PC-3 (cell line): ENCODE data around the gene VPS51. TPM values are rescaled to one million over a fixed set of nuclear protein-coding genes. Genes with fewer than 3 reads are reported as not detected.

Source experiments
- ATAC-seq: fragments of 200-7000 bp; cut with Tn5 transposase; 2 replicates; pipeline ENCODE4 v1.9.1; 2020; ENCODE audit warnings: mild to moderate bottlenecking, moderate library complexity
- BruUV-seq: library from RNA; stranded (reverse); fragments of 400-500 nt; replicated peaks from 2 replicates; lab custom pipeline; 2021; lab: Mats Ljungman, UMichigan
- CTCF ChIA-PET: fragments of 300-600 bp; sonication (Branson Sonifier 250); formaldehyde crosslinking; loops from one replicate; lab custom pipeline; 2022; ENCODE audit warnings: antibody characterized with exemption; lab: Charles Lee
- POLR2A ChIA-PET: fragments of 300-600 bp; sonication (Branson Sonifier 250); formaldehyde crosslinking; loops from one replicate; lab custom pipeline; 2022; ENCODE audit warnings: antibody characterized with exemption; ENCODE audit not compliant: unreplicated experiment; lab: Charles Lee
- DNase-seq: peaks from one replicate; pipeline ENCODE4 v3.0.0-alpha.2; 2015
- H2AFZ ChIP-seq: fragments of 300-600 bp; sonication (generic); 2 replicates; pipeline ENCODE4 v1.6.0; 2016; ENCODE audit warnings: antibody characterized with exemption, low read length
- H3F3A ChIP-seq: fragments of 300-600 bp; sonication (generic); one replicate; pipeline ENCODE4 v1.6.0; 2017; ENCODE audit warnings: antibody characterized with exemption, low read length, control low read depth, mild to moderate bottlenecking; ENCODE audit not compliant: unreplicated experiment
- H3K27ac ChIP-seq: fragments of 300-600 bp; sonication (generic); 2 replicates; pipeline ENCODE4 v1.5.1; 2016; ENCODE audit warnings: mild to moderate bottlenecking, low read length
- H3K27me3 ChIP-seq: fragments of 300-600 bp; sonication (generic); 2 replicates; pipeline ENCODE4 v1.6.1; 2016; ENCODE audit warnings: low read length, mixed read lengths
- H3K36me3 ChIP-seq: fragments of 300-600 bp; sonication (generic); 2 replicates; pipeline ENCODE4 v1.6.1; 2016; ENCODE audit warnings: low read depth, mixed run types, low read length, mixed read lengths
- H3K4me1 ChIP-seq: fragments of 300-600 bp; sonication (generic); 2 replicates; pipeline ENCODE4 v1.5.1; 2016; ENCODE audit warnings: low read length; ENCODE audit not compliant: insufficient read depth
- H3K4me2 ChIP-seq: fragments of 300-600 bp; sonication (generic); 2 replicates; pipeline ENCODE4 v1.6.0; 2016; ENCODE audit warnings: low read length
- H3K4me3 ChIP-seq: fragments of 300-600 bp; sonication (generic); 2 replicates; pipeline ENCODE4 v1.5.1; 2016; ENCODE audit warnings: mild to moderate bottlenecking, low read length, mixed read lengths
- H3K79me2 ChIP-seq: fragments of 300-600 bp; sonication (generic); 2 replicates; pipeline ENCODE4 v1.6.1; 2017; ENCODE audit warnings: low read length, mixed read lengths
- H3K9ac ChIP-seq: fragments of 300-600 bp; sonication (generic); 2 replicates; pipeline ENCODE4 v1.6.0; 2016; ENCODE audit warnings: mild to moderate bottlenecking, low read length
- H3K9me2 ChIP-seq: fragments of 300-600 bp; sonication (generic); replicated peaks from 2 replicates; pipeline ENCODE4 v1.6.1; 2016; ENCODE audit warnings: mixed run types, low read length, mixed read lengths
- H3K9me3 ChIP-seq: fragments of 300-600 bp; sonication (generic); 2 replicates; pipeline ENCODE4 v1.6.1; 2016; ENCODE audit warnings: low read length, mixed read lengths
- H4K20me1 ChIP-seq: fragments of 300-600 bp; sonication (generic); 2 replicates; pipeline ENCODE4 v1.6.1; 2016; ENCODE audit warnings: low read length, mixed read lengths
- CTCF ChIP-seq: fragments of 300-600 bp; sonication (generic); conservative IDR thresholded peaks from 2 replicates; pipeline ENCODE4 v1.5.1; 2017; ENCODE audit warnings: antibody characterized with exemption, low read depth, mild to moderate bottlenecking, low read length
- EZH2 ChIP-seq: fragments of 300-600 bp; sonication (generic); IDR thresholded peaks from one replicate; pipeline ENCODE4 v1.6.1; 2017; ENCODE audit warnings: antibody characterized with exemption, mild to moderate bottlenecking, low read length; ENCODE audit not compliant: unreplicated experiment
- EZH2phosphoT487 ChIP-seq: fragments of 300-600 bp; sonication (generic); IDR thresholded peaks from 2 replicates; pipeline ENCODE4 v1.6.1; 2018; ENCODE audit warnings: mild to moderate bottlenecking, antibody characterized with exemption, low read length, borderline replicate concordance
- intact Hi-C: fragments of 100-400 bp; cut with micrococcal nuclease; formaldehyde crosslinking; loops from 2 replicates; pipeline ENCODE4 v1.9.0; 2023
- total RNA-seq: library from RNA; depleted of rRNA; stranded (reverse); fragments of >200 nt; gene quantifications from 2 replicates; pipeline ENCODE4 v1.2.3, GENCODE V29; 2014

VPS51 gene
- total RNA-seq, 1 experiment from 2014 or later = 414 TPM

- H3K36me3 ChIP-seq = no peaks in the 10 kb centered on the region
- H3K9me2 ChIP-seq = no peaks in the 10 kb centered on the region
- DNase-seq (no peak), ATAC-seq (no peak)
- no peaks in the 10 kb centered on the region for H4K20me1 ChIP-seq
- H3K79me2 ChIP-seq = no peaks in the 10 kb centered on the region
- no peak overlapping the region for H2AFZ ChIP-seq
- no peaks in the 10 kb centered on the region for H3F3A ChIP-seq
- BruUV-seq = no TSS peak
- no peak overlapping the region for H3K4me3 ChIP-seq
- intact Hi-C loops = no loop called here
- no peak for TF ChIP-seq EZH2phosphoT487
- no peak for TF ChIP-seq EZH2
- no peak for TF ChIP-seq CTCF
- H3K27me3 ChIP-seq = no peaks in the 10 kb centered on the region
- ChIA-PET POLR2A (no interaction called here), CTCF (no interaction called here)
- H3K27ac ChIP-seq = no peak overlapping the region
- no peak overlapping the region for H3K4me2 ChIP-seq
- no peaks in the 10 kb centered on the region for H3K9me3 ChIP-seq
- H3K9ac ChIP-seq = no peak overlapping the region
- no peaks in the 10 kb centered on the region for H3K4me1 ChIP-seq
Measured at GRCh38 chr11:65058012-65058411, 38.0 kb upstream of the VPS51 start.

GRCh38 chr11:65058419-65059054 lies 37.5 kb upstream of the VPS51 start, which contains the start of gene NAALADL1:
Gene NAALADL1, minus strand, starts transcription at chr11:65058553. Its CDS starts 32 bp downstream, at chr11:65058521.
- H3K9me3 ChIP-seq = no peaks in the 10 kb centered on the region
- H2AFZ ChIP-seq = no peak within 1 kb of the TSS
- H3K4me2 ChIP-seq = no peak within 1 kb of the TSS
- TF ChIP-seq CTCF = no peak
- no peak for TF ChIP-seq EZH2
- TF ChIP-seq EZH2phosphoT487 = no peak
- H3K4me1 ChIP-seq = no peaks in the 10 kb centered on the region
- POLR2A ChIA-PET = no interaction called here
- no TSS peak for BruUV-seq
- H3K27ac ChIP-seq = no peak within 1 kb of the TSS
- no peaks in the 10 kb centered on the region for H3K36me3 ChIP-seq
- intact Hi-C loops = no loop called here
- DNase-seq (no peak), ATAC-seq (no peak)
- no peaks in the 10 kb centered on the region for H4K20me1 ChIP-seq
- H3K9me2 ChIP-seq = no peaks in the 10 kb centered on the region
- no peaks in the 10 kb centered on the region for H3K27me3 ChIP-seq
- no peak within 1 kb of the TSS for H3K4me3 ChIP-seq
- no peaks in the 10 kb centered on the region for H3K79me2 ChIP-seq
- no peaks in the 10 kb centered on the region for H3F3A ChIP-seq
- CTCF ChIA-PET = no interaction called here
- no peak within 1 kb of the TSS for H3K9ac ChIP-seq

- Histone ChIP-seq H3F3A (no peaks in the 10 kb centered on the region), H3K9me2 (no peaks in the 10 kb centered on the region), H3K36me3 (no peaks in the 10 kb centered on the region), H3K4me1 (no peaks in the 10 kb centered on the region), H3K9me3 (no peaks in the 10 kb centered on the region), H3K27me3 (no peaks in the 10 kb centered on the region), H3K79me2 (no peaks in the 10 kb centered on the region), H3K9ac (no peak overlapping the region), H3K4me2 (no peak overlapping the region), H4K20me1 (no peaks in the 10 kb centered on the region), H3K4me3 (no peak overlapping the region), H2AFZ (no peak overlapping the region), H3K27ac (no peak overlapping the region)
- POLR2A ChIA-PET = no interaction called here
- ATAC-seq (no peak), DNase-seq (no peak)
- BruUV-seq = no TSS peak
- CTCF ChIA-PET = no interaction called here
- TF ChIP-seq EZH2 = no peak
- TF ChIP-seq EZH2phosphoT487 = no peak
- no peak for TF ChIP-seq CTCF
- intact Hi-C loops = no loop called here
Measured at GRCh38 chr11:65059523-65059922, 36.5 kb upstream of the VPS51 start.
